Left ventricle myocardium superior (tissue), 1 donor: ENCODE measurements around the gene DTX1. TPM values are rescaled to one million over a fixed set of nuclear protein-coding genes. Genes with fewer than 3 reads are reported as not detected.

ENCODE experiments used
- ATAC-seq: fragments of 200-7000 bp; cut with Tn5 transposase; one replicate; pipeline ENCODE4 v1.9.1; 2020; ENCODE audit warnings: mild to moderate bottlenecking, moderate library complexity
- DNase-seq: peaks from one replicate; pipeline ENCODE4 v3.0.0-alpha.2; 2020
- intact Hi-C: fragments of 100-400 bp; cut with micrococcal nuclease; formaldehyde crosslinking; loops from one replicate; pipeline ENCODE4 v1.11.0; 2022
- long read RNA-seq: library from polyadenylated mRNA; unstranded; transcript quantifications from one replicate; pipeline ENCODE4 v2.0.0, GENCODE V29; 2021
- total RNA-seq: library from RNA; stranded (reverse); fragmentation: NEBNext Ultra II Directional; extraction: Animal tissue kit (Norgen Biotek cat#: 25700); gene quantifications from one replicate; pipeline ENCODE4 v1.2.1, GENCODE V29; 2021
- donor health status: DM: no; HTN: yes; CAD: no; lungs with severe emphysema.

The DTX1 gene
- 2.4 TPM for total RNA-seq
- long read RNA-seq, partial matches to known transcripts: 1 of 2 reads
- long read RNA-seq, other reads (novel, unspliced or antisense): 1 of 2 reads

DNA sequence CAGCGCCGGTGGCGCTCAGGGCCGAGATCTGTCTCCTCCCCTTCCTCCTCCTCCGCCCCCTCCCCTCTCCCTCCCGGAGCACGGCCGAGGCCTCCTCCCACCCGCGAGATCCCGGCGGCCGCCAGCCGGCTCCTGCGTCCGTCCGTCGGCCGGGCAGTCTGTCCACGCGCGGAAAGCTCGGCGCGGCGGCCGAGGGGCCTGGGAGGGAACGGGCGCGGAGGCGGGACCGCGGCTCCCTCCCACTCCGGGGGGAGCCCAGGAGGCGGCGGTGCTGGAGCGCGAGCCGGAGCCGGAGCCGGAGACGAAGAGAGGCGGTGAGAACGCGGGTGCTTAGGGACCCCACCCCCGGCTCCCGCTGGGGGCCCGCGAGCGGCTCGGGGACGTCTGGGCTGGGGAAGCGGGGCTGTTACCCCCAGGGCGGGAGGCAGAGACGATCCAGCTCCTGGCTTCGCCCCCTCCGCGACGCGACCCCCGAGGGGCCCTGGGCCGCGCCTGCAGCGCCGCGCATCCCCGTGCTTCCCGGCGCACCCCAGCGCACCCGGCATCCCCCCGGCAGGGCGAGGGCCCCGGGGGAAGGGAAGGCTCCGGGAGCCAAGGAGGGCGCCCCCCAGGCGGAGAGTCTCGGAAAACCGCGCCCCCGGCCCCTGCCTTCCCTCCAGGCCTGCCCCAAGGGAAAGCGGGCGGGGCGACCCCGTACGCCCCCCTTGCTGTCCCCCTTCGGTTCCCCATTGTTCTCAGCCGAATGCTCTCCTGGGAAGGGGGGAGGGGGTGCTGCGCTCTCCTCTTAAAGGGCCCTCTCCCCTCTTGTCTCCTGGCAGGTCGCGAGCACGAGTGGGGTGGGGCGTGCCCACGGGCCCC, at the start of gene DTX1:
TSS of gene DTX1 (plus strand) at position 100 of the 858 bp plus-strand sequence. CDS start 1,463 bp downstream, outside the sequence.
- intact Hi-C loops: no loop called here
- ATAC-seq (peak; percentile 83), DNase-seq (peak; percentile 63)

DNA sequence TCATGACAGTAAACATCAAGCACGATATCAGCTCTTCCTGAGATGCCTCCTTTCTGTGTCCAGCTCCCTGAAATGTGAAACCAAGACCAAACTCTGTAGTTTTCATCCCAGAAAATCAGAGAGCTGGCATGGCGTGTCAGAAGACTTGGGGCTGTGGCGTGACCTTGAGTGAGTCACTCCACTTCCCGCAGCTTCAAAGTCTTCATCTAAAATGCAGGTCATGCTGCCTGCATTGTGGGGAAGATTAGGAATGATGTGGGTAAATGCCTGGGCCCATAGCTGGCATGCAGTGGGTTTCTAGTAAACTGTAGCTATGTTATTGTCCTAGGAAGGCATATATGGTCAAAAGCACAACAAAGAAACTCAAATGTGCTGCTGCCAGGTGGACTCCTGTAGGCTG, 49.4 kb upstream of the DTX1 start:
- ATAC-seq (no peak), DNase-seq (no peak)
- intact Hi-C loops: no loop called here

DNA sequence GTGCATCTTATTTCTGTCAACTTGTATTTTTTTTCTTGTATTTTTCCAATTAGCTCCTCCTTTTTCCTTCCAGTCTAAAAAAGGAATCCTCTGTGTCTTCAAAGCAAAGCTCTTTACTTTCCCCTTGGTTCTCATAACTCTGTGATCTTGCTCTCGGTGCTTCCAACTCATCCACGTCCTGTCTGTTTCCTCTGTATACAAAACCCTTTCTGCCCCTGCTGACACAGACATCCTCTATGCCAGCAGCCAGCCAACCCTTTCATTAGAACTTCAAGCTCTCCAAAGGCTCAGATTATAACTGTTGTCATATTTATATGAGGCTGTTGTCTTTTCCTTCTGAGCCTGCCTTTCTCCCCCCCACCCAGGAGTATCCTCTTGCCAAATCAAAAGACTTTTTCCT, 45.8 kb upstream of the DTX1 start:
- DNase-seq: no peak
- no peak for ATAC-seq

GRCh38 chr12:113014565-113014964, 42.0 kb upstream of the DTX1 start:
- intact Hi-C loops: no loop called here
- DNase-seq (no peak), ATAC-seq (no peak)

More for the DNA sequence above, 45.8 kb upstream of the DTX1 start:
- intact Hi-C loops: no loop called here

DNA sequence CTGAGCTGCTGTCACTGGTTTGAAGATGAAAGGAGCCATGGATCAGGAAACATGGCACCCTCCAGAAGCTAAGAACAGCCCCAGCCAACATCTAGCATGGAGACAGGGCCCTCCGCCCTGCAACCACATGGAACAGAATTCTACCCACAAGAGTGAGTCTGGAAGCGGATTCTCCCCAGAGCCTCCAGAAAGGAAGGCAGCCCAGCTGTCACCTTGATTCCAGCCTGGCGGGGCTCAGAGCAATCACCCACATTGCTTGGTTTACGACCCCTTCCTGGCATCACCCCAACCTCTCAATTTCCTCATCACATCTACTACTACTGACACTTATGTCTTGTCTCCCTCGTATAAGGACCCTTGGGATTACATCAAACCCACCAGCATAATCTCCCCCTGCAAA, 39.7 kb upstream of the DTX1 start:
- no peak for ATAC-seq
- DNase-seq: no peak
- intact Hi-C loops: no loop called here

DNA sequence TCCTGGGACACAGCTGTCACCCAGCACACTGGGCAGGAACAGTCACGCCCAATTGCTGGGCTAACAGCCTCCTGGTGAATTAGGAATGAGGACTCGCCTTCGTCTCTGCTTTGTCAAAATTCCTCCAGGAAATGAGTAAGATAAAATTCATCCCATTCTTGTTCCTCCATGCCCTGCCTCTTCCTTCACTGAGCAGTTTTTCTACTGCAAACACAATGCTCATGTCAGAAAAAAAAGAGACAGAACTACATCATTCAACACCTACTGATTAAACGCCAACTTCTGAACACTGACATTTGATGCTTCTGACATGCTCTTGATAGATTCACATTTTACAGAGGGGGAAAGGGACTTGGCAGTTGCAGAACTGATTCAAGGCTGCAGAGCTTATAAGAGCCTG, 37.5 kb upstream of the DTX1 start:
- DNase-seq (no peak), ATAC-seq (no peak)
- intact Hi-C loops: no loop called here

DNA sequence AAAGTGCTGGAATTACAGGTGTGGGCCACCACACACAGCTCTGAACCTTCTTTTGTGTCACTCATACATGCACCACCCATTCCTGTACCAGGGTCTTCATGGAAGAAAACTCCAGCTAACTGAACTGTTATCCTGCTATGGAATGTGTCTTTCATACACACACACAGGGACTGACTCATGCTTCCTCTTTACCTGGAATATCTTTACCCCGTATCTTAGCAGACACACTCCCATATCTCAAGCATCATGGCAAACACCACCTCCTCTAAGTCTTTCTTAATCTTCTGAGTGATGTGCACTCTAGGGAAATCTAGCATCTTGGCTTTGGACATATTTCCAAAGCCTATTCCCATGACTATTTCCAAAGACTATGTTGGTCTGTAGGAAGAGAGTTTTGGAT, 35.0 kb upstream of the DTX1 start:
- ATAC-seq: no peak
- intact Hi-C loops: no loop called here
- DNase-seq: no peak

DNA sequence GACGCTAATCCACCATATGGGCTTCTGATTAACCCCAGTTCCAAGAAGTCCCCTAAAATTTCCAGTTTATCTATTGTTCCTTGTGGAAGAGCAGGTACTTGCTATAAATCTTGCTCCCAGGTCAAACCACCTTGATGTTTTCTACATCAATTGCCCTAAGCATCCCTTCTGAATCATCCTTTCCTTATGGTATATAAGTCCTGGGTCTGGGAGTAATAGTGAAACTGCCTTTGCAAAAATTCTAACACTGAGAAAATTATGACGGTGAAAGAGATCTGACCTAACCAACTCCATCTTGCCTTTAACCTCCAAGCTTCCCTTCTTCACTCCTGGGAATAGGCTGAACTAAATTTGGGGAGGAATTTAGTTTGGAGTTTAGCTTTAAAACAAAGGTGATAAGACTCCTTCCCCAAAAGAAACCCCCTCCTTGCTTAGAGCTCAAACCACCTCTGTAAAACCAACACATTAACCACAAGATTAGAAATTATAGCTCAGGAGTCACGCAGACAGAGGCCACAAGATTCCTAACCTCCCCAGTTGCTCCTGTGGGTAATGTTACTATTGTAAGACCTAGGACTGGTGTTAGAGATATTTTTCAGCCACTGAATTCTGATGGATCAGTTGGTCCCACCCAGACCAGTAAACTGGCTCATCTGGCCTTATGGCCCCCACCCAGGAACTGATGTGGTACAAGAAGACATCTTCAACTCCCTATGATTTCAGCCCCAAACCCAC, 33.8 kb upstream of the DTX1 start:
- intact Hi-C loops: no loop called here
- ATAC-seq (no peak), DNase-seq (no peak)

DNA sequence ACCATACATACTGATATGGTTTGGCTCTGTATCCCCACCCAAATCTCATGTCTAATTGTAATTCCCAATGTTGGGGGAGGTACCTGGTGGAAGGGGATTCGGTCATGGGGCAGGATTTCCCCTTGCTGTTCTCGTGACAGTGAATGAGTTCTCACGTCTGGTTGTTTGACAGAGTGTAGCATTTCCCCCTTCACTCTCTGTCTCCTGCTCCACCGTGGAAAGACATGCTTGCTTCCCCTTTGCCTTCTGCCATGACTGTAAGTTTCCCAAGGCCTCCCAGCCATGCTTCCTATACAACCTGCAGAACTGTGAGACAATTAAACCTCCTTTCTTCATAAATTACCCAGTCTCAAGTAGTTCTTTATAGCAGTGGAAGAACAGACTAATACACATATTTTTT, 28.8 kb upstream of the DTX1 start:
- no peak for ATAC-seq
- DNase-seq: no peak
- intact Hi-C loops: no loop called here

DNA sequence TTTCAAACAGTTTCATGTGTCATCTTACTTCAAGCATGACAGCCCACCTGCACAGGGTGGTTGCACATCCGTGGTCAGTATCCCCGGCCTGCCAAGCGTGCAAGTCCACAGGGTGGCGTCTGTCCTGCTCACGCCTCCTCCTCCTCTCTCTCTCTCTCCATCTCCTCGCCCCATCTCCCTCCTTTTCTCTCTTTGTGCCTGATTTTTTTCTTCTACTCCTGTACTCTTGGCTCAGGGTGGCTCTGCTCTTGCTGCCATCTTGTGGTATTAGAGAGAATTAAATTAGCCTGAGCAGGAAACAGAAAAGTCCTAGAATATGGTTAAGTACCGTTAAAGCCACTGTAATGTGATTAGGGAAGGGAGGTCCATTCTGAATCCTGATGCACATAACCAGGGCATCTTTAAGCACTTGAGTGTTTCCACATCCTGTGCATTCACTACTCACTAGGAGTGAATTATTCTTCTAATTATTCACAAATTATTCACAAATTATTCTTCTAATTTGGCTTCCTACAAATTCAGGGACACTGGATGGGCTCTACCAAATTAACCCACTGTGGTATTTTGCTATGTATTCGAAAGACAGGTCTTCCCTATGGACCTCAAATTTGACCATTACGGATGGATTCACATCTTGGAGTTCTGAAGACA, 25.5 kb upstream of the DTX1 start:
- peak; percentile 63 for ATAC-seq
- no peak for DNase-seq
- intact Hi-C loops: no loop called here

GRCh38 chr12:113039911-113040445, 16.6 kb upstream of the DTX1 start:
- intact Hi-C loops: loop anchor here (10.0 kb wide), 1 partner anchor 115 kb away; no protein-coding TSS in a partner anchor
- ATAC-seq (no peak), DNase-seq (no peak)

GRCh38 chr12:113040722-113041171, 15.8 kb upstream of the DTX1 start:
- intact Hi-C loops: loop anchor here (10.0 kb wide), 1 partner anchor 114 kb away; no protein-coding TSS in a partner anchor
- DNase-seq (peak; percentile 81), ATAC-seq (peak; percentile 99)

DNA sequence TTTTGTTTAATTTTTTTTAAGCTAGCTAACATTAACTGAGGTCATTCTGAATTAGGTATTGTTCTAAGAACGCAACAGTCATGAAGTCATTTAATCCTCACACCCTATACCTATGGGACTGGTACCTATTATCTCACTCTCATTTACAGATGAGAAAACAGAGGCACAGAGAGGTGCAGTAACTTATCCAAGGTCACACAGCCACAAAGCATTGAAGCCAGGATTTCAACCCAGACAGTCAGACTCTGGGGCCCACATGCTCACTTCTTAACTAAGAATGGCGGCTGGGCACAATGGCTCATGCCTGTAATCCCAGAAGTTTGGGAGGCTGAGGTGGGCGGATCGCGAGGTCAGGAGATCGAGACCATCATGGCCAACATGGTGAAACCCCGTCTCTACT, 15.0 kb upstream of the DTX1 start:
- ATAC-seq (no peak), DNase-seq (no peak)
- intact Hi-C loops: loop anchor here (10.0 kb wide), 1 partner anchor 113 kb away; no protein-coding TSS in a partner anchor

DNA sequence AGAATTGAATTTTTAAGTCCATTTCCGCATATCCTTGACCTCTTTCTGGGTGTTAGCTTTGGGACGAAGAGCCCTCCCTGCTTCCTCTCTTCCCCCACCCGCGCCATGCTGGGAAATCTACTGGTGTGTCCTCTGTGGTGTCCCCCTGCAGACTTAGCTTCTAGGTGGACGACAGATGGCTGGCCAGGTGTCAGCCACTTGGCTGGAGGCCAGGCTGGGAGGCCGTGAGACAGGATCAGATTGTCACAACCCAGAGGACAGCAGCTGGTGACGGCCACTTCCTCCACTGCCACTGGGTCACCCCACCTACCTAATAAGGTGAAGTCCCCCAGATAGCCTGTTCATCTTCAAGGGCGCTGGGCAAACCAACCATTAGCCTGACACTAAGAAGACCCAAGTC, 13.3 kb upstream of the DTX1 start:
- intact Hi-C loops: loop anchor here (10.0 kb wide), 1 partner anchor 112 kb away; no protein-coding TSS in a partner anchor
- ATAC-seq (no peak), DNase-seq (no peak)

DNA sequence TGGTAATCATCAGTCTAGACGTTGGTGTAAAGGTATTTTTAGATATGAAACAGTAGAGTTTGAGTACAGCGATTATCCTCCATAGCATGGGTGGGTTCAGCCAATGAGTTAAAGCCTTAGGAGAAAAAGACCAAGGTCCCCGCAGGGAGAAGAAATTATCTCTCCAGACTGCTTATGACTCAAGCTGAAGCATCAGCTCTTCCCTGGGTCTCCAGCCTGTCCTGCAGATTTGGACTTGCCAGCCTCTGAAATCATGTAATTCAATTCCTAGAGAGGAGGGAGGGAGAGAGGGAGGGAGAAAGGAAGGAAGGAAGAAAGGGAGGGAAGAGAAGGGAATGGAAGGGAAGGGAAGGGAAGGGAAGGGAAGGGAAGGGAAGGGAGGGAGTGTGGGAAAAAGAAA, 12.0 kb upstream of the DTX1 start:
- ATAC-seq: no peak
- DNase-seq: no peak
- intact Hi-C loops: loop anchor here (10.0 kb wide), 1 partner anchor 110 kb away; no protein-coding TSS in a partner anchor

- intact Hi-C loops: loop anchor here (10.0 kb wide), 1 partner anchor 106 kb away; no protein-coding TSS in a partner anchor
- peak; percentile 42 for DNase-seq
- ATAC-seq: peak; percentile 79
Measured at GRCh38 chr12:113048716-113049127, 7.8 kb upstream of the DTX1 start.

GRCh38 chr12:113049976-113050742, 6.4 kb upstream of the DTX1 start:
- intact Hi-C loops: loop anchor here (10.0 kb wide), 1 partner anchor 105 kb away; no protein-coding TSS in a partner anchor
- ATAC-seq (no peak), DNase-seq (no peak)

GRCh38 chr12:113050795-113051194, 5.7 kb upstream of the DTX1 start:
- no peak for ATAC-seq
- DNase-seq: no peak
- intact Hi-C loops: no loop called here
